A673 (cell line): ENCODE data around the gene KIAA0232. TPM values are rescaled to one million over a fixed set of nuclear protein-coding genes. Genes with fewer than 3 reads are reported as not detected.

Source experiments
- BruUV-seq: library from RNA; stranded (reverse); fragments of 400-500 nt; replicated peaks from 2 replicates; lab custom pipeline; 2021; lab: Mats Ljungman, UMichigan
- CTCF ChIA-PET: fragments of 300-600 bp; sonication (Branson Sonifier 250); formaldehyde crosslinking; loops from one replicate; lab custom pipeline; 2022; ENCODE audit warnings: antibody characterized with exemption; lab: Charles Lee
- POLR2A ChIA-PET: fragments of 300-600 bp; sonication (Branson Sonifier 250); formaldehyde crosslinking; loops from one replicate; lab custom pipeline; 2022; ENCODE audit warnings: antibody characterized with exemption; ENCODE audit not compliant: low non-redundant PET; lab: Charles Lee
- DNase-seq: peaks from one replicate; pipeline ENCODE4 v3.0.0-alpha.2; 2015; ENCODE audit warnings: low spot score
- H3K27ac ChIP-seq: fragments of 200-600 bp; sonication (generic); 2 replicates; pipeline ENCODE4 v1.5.1; 2016; ENCODE audit warnings: mixed run types, low read depth, mild to moderate bottlenecking, mixed read lengths, antibody characterized with exemption, low read length; ENCODE audit not compliant: poor library complexity, severe bottlenecking
- H3K27me3 ChIP-seq: fragments of 200-600 bp; sonication (generic); replicated peaks from 2 replicates; pipeline ENCODE4 v1.6.1; 2017; ENCODE audit warnings: mixed run types, low read depth, mild to moderate bottlenecking, mixed read lengths, antibody characterized with exemption, low read length; ENCODE audit not compliant: insufficient read depth, poor library complexity
- H3K36me3 ChIP-seq: fragments of 200-600 bp; sonication (generic); 2 replicates; pipeline ENCODE4 v1.6.1; 2016; ENCODE audit warnings: mixed run types, mild to moderate bottlenecking, mixed read lengths, antibody characterized with exemption, low read length; ENCODE audit not compliant: insufficient read depth, poor library complexity, severe bottlenecking
- H3K4me1 ChIP-seq: fragments of 200-600 bp; sonication (generic); 2 replicates; pipeline ENCODE4 v1.6.1; 2017; ENCODE audit warnings: mixed run types, mild to moderate bottlenecking, mixed read lengths, antibody characterized with exemption, low read length; ENCODE audit not compliant: insufficient read depth, poor library complexity, severe bottlenecking
- H3K4me3 ChIP-seq: fragments of 200-600 bp; sonication (generic); 2 replicates; pipeline ENCODE4 v1.5.1; 2016; ENCODE audit warnings: low read depth, mixed run types, mild to moderate bottlenecking, mixed read lengths, low read length; ENCODE audit not compliant: poor library complexity, severe bottlenecking
- H3K9me3 ChIP-seq: fragments of 200-600 bp; sonication (generic); 2 replicates; pipeline ENCODE4 v1.6.1; 2016; ENCODE audit warnings: mixed run types, low read depth, mild to moderate bottlenecking, mixed read lengths, antibody characterized with exemption, low read length; ENCODE audit not compliant: poor library complexity, severe bottlenecking
- EZH2 ChIP-seq: fragments of 200-600 bp; sonication (generic); IDR thresholded peaks from 2 replicates; pipeline ENCODE4 v1.6.1; 2017; ENCODE audit warnings: borderline replicate concordance, low read depth, mild to moderate bottlenecking, mixed read lengths, antibody characterized with exemption, low read length; ENCODE audit not compliant: poor library complexity, severe bottlenecking
- intact Hi-C: fragments of 100-400 bp; cut with micrococcal nuclease; formaldehyde crosslinking; loops from one replicate; pipeline ENCODE4 v1.10.0; 2022; ENCODE audit not compliant: unreplicated experiment
- total RNA-seq: library from RNA; stranded (reverse); gene quantifications from 2 replicates; pipeline ENCODE4 v1.2.3, GENCODE V29; 2021
- TF ChIP-seq, protein P1 (sequence below): fragments of 300-800, 200-600 bp; sonication (generic); conservative IDR thresholded peaks from 2 replicates; pipeline ENCODE4 v1.5.1; 2017; ENCODE audit warnings: low read depth, mild to moderate bottlenecking, antibody characterized with exemption, low read length, moderate library complexity, mixed read lengths

The KIAA0232 gene
- total RNA-seq, 1 experiment from 2014 or later = 30.2 TPM

DNA sequence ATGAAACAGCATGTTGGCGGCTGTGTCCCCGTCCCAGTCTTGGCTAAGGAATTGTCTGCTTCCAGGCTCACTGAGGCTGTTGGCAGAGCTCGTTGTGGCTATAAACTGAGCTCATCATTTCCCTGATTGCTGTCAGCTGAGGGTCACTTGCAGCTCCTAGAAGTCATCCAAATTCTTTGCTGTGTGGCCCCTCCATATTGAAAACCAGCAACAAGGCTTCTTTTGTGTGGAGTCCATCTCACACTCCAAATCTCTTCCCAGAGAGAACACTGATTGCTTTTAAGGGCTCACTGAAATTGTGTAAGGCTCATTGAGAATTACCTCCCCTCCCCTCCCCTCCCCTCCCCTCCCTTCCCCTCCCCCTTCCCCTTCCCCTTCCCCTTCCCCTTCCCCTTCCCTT, 150.4 kb downstream of the KIAA0232 start:
- ChIA-PET CTCF (no interaction called here), POLR2A (no interaction called here)
- H3K27ac ChIP-seq = no peak overlapping the region
- H3K27me3 ChIP-seq = no peaks in the 10 kb centered on the region
- H3K4me1 ChIP-seq = no peaks in the 10 kb centered on the region
- H3K9me3 ChIP-seq = no peaks in the 10 kb centered on the region
- no peaks in the 10 kb centered on the region for H3K36me3 ChIP-seq
- no TSS peak for BruUV-seq
- no peak for DNase-seq
- TF ChIP-seq, protein P1, sequence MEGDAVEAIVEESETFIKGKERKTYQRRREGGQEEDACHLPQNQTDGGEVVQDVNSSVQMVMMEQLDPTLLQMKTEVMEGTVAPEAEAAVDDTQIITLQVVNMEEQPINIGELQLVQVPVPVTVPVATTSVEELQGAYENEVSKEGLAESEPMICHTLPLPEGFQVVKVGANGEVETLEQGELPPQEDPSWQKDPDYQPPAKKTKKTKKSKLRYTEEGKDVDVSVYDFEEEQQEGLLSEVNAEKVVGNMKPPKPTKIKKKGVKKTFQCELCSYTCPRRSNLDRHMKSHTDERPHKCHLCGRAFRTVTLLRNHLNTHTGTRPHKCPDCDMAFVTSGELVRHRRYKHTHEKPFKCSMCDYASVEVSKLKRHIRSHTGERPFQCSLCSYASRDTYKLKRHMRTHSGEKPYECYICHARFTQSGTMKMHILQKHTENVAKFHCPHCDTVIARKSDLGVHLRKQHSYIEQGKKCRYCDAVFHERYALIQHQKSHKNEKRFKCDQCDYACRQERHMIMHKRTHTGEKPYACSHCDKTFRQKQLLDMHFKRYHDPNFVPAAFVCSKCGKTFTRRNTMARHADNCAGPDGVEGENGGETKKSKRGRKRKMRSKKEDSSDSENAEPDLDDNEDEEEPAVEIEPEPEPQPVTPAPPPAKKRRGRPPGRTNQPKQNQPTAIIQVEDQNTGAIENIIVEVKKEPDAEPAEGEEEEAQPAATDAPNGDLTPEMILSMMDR = no peak
- no peak for TF ChIP-seq EZH2
- intact Hi-C loops = no loop called here
- no peak overlapping the region for H3K4me3 ChIP-seq

Other genes starting within 250 kb of the KIAA0232 start
- 14.5 and 14.9 TPM in 2 replicates for gene MAN2B2, start 207.5 kb upstream of the KIAA0232 start, total RNA-seq
- gene MRFAP1, start 142.0 kb upstream of the KIAA0232 start, total RNA-seq = 391 and 402 TPM in 2 replicates
- gene S100P, start 88.8 kb upstream of the KIAA0232 start, total RNA-seq = 0.45 and 0.98 TPM in 2 replicates
- gene MRFAP1L1, start 72.9 kb upstream of the KIAA0232 start, total RNA-seq = 60.8 and 61.0 TPM in 2 replicates
- gene BLOC1S4, start 66.6 kb upstream of the KIAA0232 start, total RNA-seq = 12.3 and 13.2 TPM in 2 replicates
- gene TBC1D14, start 127.1 kb downstream of the KIAA0232 start, total RNA-seq = 44.3 and 46.0 TPM in 2 replicates